Lung microvascular endothelial cell (primary cell): ENCODE data around the gene CYP8B1. TPM values are rescaled to one million over a fixed set of nuclear protein-coding genes. Genes with fewer than 3 reads are reported as not detected.

Experiments used
- DNase-seq, 2 donors: peaks; one replicate each; pipeline versions ENCODE4 v3.0.0 to v3.0.0-alpha.2; 2010; ENCODE audit warnings: low read depth in 2 of 2
- total RNA-seq: library from RNA; depleted of rRNA; stranded (reverse); fragments of >200 nt; gene quantifications from 2 replicates; pipeline ENCODE4 v1.2.1, GENCODE V29; 2014

CYP8B1 gene
- total RNA-seq, 1 donor from 2014 or later = not detected

GRCh38 chr3:42853739-42854302 is 21.9 kb downstream of the CYP8B1 start:
- DNase-seq = no peak

DNA sequence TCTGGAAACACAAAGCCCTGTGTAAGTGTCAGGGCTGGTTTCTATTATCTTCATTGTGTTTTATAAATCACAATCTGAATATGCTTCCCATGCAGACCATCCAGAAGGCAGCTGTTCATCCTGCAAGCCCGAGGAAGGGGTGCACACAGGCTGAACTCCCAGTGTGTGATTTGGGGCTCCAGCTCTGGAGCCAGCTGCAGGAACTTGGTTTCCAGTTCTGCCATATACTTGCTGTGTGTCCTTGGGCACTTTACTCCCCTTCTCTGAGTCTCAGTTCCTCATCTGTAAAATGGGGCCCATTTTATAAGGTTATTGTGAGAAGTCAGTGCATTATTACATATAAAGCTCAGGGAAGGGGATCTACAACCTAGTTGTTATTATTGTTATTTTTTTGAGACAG is 22.6 kb downstream of the CYP8B1 start:
- no peak for DNase-seq

- peak in 1 of 2 donors; percentile 6 for DNase-seq
Measured at GRCh38 chr3:42852441-42852840, 23.2 kb downstream of the CYP8B1 start.

DNA sequence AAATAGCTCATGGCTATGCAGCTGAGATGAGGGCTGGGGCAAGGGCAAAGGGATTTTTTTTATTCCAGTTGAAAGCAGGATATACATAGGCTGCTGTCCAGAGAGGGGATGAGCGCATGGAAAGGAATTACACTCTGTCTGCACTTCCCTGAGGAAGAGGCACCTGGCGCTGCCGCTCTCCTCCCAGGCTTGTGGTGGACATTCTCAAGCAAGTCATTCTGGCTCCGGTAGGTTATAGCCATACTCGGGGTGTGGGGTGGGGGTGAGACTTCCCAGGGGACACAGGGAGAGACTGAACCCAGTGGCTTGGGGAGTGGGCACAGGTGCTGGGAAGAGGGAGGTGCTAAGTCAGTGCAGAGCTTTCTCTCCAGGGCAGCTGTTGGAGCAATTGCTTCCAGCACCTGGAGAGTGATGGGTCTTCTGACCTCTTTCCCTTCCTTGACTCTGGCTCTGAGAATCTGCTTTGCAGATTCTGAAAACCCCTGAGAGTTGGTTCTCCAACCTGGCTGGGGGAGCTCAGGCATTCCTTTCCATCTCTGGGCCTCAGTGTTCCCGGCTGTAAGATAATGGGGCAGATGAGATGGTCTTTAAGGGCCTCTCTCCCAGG is 24.3 kb downstream of the CYP8B1 start:
- peak in 1 of 2 donors; percentile 22 for DNase-seq

- no peak for DNase-seq
Measured at GRCh38 chr3:42850263-42850662, 25.4 kb downstream of the CYP8B1 start.

DNA sequence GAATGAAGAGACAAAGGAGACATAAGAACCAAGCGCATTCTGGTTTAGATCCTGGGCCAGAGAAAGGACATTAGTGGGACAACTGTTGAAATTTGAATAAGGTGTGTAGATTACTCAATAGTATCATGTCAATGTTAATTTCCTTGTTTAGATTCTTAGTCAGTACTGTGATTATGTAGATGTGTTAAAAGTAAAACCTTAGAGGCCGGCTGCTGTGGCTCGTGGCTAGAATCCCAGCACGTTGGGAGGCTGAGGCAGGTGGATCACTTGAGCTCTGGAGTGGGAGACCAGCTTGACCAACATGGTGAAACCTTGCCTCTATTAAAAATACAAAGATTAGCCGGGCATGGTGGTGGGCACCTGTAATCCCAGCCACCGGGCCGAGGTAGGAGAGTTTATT is 26.7 kb downstream of the CYP8B1 start:
- no peak for DNase-seq

- peak in 1 of 2 donors; percentile 73 for DNase-seq
Measured at GRCh38 chr3:42847731-42848130, 27.9 kb downstream of the CYP8B1 start.

GRCh38 chr3:42846685-42847522 is 28.8 kb downstream of the CYP8B1 start:
- peak in 1 of 2 donors; percentile 84 for DNase-seq

GRCh38 chr3:42844815-42845214 is 30.9 kb downstream of the CYP8B1 start:
- no peak for DNase-seq

DNA sequence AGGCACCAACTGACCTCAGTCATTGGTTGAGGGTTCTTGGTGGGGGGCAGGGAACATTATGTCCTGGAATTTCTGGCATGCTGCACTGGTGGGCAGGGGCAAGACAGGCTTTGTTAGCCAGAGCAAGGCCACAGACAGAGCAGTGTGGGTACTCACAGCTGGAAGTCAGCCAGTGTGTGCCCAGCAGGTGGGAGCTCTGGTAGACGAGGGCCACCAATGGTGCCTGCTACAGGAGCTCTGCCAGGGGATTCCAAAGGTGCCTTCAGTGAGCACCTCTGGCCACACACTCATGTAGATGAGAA is 31.3 kb downstream of the CYP8B1 start:
- DNase-seq = no peak

- DNase-seq = peak in 1 of 2 donors; percentile 75
Measured at GRCh38 chr3:42843713-42844411, 31.8 kb downstream of the CYP8B1 start.

DNA sequence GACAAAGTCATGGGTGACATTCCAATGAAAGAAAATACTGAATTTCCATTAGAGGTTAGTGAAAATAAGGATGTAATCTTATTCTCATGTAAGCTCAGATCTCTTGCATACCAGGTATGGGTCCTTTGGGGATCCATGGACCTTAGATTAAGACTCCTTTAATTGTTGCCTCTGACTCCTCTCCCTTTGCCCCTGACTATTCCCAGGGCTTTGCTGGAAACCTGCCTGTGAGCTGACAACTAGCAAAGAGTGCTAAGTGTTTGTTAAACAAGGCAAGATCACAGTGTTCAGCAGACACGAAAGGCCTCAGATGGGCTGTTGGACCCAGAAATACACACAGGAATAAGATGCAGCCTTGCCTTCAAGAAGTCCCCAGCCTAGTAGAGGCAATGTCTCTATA is 34.3 kb downstream of the CYP8B1 start:
- no peak for DNase-seq

GRCh38 chr3:42839616-42840015 is 36.1 kb downstream of the CYP8B1 start:
- DNase-seq = peak; percentile 72 to 78

GRCh38 chr3:42838571-42838970 is 37.1 kb downstream of the CYP8B1 start:
- no peak for DNase-seq

DNA sequence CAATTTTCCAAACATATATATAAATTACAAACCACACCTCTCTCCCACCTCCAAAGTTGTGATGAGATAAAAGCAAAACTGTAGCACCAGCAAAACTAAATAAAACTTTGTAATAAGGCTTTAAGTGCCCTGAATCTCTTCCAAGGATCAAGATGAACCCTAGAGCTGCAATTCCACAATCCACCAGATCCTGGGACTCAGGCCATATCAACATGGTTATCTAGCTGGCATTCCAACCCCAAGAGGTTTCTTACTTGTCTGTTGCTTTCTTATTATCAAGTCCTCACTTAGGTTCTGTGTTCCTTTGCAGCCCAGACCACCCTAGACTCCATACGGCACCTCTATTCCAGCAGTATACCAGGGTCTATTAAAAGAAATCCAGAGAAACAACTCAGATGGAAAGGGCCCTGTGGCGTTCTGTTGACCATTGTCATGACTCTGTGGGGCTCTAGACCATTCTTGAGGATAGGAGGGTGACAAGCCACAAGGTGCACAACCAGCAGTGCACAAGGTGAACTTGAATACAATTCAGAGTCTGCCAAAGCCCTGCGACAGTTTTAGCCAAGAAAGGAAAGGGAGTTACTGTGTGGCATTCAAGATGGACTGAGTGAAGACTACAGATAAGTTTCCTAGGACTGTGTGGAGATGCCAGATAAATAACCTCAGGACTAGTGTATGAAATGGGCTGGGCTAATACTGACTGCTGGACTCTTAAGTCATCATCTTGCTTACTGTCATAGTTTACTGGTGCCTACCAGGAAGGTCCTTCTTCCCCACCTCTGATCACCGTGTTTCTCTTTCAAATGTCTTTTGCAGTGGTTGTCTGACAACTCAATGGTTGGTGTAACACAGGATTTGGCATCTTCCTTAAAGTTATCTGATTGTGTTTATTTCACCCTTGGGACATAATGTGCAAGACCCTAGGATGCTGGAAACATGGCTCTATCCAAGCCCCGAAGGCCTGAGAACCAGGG is 39.2 kb downstream of the CYP8B1 start:
- no peak for DNase-seq

DNA sequence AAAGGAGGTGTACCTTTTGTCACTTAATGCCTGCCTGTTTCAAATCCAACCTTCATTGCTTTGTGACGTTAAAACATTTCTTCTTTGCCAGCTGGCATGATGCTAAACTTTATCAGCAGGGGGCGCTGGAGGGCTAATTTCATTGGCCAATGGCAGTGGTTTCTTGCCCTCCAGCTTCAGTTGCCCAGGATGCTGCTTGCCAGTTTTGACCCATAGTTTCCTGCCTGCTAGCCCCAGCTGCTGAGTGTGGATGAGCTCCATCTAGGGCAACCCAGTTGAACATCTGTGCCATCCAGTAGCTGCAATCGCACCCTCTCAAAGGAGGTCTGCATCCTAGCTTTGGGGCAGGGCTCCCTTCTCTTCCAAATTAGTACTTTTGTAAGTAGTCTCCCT is 44.4 kb downstream of the CYP8B1 start:
- DNase-seq = peak; percentile 54 to 75

DNA sequence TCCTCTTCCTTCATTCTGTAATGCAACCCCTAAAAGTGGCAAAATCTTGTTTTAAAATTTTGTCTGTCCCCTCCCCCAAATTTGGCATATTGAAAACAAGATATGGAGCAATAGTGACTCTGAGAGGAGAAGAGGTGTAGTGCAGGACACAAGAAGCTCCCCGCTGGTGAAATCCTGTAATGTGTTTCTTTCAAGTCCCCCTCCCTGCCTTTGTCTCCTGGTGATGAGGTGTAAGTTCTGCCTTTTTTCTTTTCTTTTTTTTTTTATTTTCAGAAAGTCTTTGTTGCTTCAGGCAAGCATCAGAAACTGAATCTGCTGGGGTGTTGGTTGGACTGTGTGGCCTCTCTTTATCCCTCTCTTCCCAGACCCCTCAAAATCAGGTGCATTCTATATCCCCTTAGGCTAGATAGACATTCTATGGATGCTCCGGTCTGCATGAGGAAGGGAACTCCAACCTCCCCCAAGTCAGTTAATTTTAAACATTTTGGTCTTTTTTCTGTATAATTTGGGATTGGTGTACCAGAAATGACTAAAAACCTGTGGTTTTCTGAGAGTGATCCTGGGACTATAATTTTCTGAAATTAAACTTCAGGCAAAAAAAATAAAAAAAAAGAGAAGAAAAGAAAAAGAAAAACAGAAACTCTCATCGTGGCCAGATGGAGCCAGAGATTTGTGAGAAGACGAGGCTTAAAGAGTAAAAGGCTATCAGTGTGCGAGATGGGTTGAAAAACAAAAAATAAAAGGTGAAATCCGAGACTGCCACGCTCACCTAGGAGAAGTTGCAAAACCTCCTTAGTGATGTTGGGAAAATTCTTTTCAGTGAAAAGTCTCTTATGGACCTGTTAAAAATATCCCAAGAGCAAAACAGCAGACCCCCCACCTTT is 45.0 kb downstream of the CYP8B1 start:
- peak; percentile 8 to 48 for DNase-seq

DNA sequence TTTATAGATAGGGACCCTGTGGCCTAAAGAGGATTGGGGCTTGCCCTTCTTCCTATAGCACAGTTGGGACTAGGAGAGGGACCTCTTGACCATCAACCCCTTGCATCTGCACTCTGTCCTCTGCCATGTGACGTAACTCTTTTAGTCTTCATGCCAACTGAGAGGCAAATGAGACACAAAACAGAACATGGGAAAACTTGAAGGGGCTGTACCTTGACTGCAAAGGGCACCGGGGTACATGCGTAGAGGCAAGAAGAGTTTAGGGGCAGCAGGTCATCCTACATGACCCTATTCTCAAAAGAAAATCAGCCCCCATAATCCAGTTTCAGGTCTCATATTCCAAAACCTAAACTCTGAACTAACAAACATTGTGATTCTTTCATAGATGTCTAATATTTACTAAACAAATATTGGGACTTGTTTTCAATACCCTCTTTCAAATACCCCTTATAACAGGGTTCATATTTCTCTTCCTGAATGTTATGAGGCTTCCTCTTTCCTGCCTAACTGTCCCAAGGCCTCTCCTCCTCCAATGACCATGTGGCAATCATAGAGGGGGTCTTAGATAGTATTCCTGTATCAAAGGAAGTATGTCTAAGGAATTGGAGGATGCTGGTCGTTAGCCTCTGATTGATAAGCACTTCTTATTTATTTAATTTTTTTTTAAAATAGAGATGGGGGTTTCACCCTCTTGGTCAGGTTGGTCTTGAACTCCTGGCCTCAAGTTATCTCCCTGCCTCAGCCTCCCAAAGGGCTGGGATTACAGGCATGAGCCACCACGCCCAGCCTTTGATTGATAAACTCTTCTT is 45.8 kb downstream of the CYP8B1 start:
- no peak for DNase-seq

DNA sequence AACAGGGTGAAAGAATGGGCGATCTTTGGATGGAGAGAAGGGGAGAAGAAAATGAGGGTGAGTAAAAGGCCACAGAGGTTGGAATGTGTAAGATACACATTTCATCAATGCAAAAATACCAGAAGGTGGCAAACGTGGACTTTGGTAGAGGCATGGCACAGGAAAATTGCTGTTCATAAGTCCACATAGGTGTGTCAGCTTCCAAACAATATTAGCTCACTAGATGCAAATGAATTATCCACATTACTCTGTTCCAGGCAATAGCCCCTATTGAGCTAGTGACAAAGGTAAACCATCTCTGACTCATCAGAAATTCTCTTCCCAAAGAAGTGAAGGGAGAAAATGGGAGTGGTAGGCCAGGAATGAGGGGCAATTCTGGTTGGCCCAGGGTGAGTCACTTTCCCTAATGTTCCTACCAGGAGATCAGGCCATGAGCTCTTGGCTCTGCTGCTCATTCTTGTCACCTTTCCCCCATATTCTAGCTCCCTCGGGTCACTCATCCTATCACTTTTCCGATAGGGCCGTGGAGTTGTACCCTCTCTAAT is 46.5 kb downstream of the CYP8B1 start:
- DNase-seq = no peak
